ENCODE measurements around the gene SSTR1.
"Not testable (repeated sequence)": the region's sequence is repeated elsewhere in the genome, so short reads cannot be mapped to it uniquely, and the experiment has no call there.

Gene SSTR1, protein sequence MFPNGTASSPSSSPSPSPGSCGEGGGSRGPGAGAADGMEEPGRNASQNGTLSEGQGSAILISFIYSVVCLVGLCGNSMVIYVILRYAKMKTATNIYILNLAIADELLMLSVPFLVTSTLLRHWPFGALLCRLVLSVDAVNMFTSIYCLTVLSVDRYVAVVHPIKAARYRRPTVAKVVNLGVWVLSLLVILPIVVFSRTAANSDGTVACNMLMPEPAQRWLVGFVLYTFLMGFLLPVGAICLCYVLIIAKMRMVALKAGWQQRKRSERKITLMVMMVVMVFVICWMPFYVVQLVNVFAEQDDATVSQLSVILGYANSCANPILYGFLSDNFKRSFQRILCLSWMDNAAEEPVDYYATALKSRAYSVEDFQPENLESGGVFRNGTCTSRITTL

DNA sequence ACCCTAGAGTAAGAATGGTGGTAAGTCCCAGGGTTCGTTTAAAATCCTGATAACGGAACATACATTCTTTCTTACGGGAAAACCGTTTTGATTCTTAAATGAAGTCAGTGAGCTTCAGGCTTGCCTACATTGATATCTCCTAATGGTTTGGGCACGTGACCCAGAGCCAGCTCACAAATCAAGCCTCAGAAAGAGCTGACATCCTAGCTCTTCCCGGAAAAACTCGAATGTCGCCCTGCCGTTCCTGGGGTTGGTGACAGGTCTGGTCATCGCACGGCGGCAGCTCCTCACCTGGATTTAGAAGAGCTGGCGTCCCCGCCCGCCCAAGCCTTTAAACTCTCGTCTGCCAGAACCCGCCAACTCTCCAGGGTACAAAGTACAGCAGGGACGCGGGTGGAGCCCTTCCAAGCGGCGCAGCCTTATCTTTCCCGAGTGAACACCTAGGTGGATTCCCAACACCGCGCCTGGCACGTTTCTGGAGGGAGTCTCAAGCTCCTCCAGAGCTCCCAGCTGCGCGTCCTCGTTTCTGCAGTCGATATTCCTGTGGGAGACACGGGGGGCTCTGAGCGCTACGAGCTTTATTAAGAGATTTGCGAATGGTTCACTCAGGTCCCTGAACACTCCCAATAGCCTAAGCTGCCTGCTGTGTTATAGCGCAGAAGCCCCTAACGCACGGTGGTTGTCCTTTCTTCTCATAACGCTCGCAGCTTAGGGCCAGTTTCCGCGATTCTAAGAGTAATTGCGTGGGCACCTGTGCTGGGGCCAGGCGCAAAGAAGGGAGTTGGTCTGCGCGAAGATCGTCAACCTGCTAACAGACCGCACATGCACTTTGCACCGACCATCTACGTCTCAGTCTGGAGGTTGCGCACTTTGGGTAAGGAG lies at the start of gene SSTR1:
Gene SSTR1 (plus strand): TSS at position 169 of the 882 bp plus-strand sequence. CDS start 1,486 bp downstream, outside the sequence.
- DNase-seq (ENCODE audit: low read depth in 4 of 4, low spot score in 1 of 4) = no peak

DNA sequence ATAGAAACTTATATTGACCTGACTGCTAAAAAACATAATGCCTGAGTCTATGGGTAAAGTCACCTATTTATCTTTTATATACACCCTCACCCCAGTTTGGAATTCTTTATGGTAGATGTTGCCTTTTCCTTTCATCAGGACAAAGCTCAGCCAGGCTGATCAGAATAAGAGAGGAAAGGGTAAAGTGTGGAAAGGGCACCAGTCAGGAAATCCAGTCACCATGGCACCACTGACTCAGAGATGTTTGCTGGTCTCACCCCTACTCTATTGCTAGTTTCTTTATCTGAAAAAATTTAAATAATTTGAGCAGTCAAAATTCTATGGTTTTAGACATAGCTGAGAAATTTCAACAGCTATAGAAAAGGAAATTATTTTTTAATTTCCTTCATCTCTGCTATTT lies 49.2 kb upstream of the SSTR1 start:
- DNase-seq (ENCODE audit: low read depth in 4 of 4, low spot score in 1 of 4) = no peak

DNA sequence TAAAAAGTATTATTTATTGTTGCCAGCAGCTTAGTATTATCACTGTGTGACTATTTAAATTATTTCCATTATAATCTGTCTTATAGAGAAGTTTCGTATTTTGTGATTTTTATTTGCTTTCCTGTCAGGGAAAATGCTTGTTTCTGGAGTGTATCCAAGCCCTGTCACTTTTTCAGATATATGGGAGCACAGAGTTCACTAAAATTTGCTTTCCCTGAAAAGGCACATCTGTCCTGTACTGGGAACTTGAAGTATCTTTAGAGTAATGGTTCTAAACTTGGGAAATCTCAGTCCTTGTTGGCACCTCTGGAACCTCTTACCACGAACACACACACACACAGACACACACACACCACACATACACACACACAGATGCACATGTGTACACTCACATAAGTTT lies 39.3 kb upstream of the SSTR1 start:
- DNase-seq (ENCODE audit: low read depth in 4 of 4, low spot score in 1 of 4) = no peak

DNA sequence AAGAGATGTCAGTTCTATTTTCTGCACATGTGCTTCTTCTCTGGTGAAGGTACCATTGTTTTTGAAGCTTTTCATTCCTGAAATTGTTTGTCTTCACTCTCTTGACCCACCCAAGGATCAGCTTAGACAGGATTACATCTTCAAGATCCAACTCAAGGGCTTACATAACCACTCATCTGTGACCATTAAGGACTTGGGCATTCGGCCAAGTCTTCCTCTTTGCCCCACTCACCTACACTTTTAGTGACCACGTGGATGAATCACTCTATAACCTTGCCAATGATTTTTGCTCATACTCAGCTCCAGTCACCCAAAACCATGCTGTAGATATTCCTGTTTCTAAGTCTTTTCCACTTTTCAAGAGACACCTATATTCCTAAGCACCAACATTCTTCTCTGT lies 36.5 kb upstream of the SSTR1 start:
- DNase-seq (ENCODE audit: low read depth in 4 of 4, low spot score in 1 of 4) = no peak

DNA sequence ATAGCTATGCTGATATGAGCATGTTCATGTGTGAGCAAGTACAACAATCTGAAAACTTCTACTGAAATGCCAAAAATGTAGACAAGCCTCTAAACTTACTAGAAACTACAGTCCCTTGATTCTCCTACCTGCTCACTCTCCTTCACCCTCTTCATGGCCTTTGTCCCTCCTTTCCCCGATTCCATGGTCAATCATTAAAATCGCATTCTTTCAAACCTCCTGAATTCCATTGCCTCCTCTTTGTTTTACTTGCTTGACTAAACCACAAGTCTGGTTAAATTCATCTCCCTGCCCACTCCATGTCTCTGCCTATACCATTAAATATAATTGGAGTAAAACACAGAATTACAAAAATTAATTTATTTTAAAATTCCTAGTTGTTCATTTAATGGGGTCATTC lies 33.0 kb upstream of the SSTR1 start:
- no peak for DNase-seq (ENCODE audit: low read depth in 4 of 4, low spot score in 1 of 4)

DNA sequence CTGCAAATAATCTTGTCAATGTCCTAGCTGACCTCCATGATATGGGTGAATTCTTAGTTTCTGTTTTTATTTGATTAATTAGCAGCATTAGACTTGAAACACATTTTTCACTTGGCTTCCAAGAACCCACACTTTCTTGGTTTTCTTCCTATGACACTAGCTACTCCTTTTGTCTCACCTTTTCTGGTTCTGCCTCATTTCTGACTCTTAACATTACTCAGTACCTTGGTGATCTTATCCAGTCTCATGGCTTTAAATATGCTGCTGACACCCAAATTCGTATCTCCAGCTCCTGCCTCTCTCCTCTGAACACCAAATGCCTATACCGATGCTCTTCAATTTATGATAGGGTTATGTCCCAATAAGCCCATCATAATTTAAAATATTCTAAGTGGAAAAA lies 32.0 kb upstream of the SSTR1 start:
- DNase-seq (ENCODE audit: low read depth in 4 of 4, low spot score in 1 of 4) = no peak

DNA sequence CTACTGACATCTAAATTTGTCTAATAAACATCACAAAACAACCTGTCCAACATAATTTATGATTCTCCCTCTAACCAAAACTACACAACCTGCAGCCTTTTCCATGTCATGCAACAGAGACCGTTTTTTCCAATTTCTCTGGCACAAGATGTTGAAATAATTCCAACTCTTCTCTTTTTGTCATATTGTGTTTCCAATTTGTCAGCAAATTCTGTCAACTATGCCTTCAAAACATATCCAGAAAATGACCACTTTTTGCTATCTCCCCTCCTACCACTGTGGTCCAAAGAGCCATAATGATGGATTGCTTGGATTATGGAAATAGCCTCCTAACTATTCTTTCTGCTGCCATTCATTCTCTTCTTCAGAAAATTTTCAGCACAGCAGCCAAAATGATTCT lies 31.3 kb upstream of the SSTR1 start:
- DNase-seq (ENCODE audit: low read depth in 4 of 4, low spot score in 1 of 4) = no peak

DNA sequence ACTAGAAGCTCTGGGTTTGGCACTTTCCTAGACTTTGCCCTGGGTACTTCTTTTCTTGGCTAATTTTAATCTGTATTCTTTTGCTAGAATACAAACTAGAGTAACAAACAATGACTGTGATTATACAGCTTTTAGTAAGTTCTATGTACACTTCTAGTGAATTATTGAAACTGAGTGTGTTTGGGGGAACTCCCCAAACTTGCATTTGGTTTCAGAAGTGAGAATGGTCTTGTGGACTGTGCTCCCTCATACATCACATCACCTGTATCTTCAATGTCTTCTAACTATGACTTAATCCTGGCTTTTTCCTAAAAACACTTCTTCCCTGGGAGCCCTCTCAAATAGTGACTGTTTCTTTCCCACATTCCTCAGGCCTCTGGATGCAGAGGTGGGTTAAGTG lies 23.6 kb upstream of the SSTR1 start:
- DNase-seq (ENCODE audit: low read depth in 4 of 4, low spot score in 1 of 4) = no peak

DNA sequence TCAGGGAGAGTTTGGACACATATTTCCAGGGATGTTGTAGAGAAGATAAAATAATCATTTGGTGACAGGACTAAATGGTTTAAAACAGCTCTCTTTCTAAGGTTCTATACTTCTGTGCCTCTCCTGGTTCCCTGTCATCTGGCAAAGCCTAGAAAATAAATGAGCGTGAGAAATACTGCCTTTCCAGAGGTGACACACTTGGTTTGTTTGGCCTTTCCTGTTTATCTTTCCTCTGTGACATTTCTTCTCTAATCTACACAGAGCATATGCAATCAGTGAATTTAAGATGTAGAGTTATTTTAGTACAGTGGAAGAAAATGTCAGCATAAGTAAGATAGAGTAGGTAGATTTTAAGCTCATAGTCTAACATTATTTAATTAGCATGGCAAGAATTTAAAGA lies 22.0 kb upstream of the SSTR1 start:
- no peak for DNase-seq (ENCODE audit: low read depth in 4 of 4, low spot score in 1 of 4)

DNA sequence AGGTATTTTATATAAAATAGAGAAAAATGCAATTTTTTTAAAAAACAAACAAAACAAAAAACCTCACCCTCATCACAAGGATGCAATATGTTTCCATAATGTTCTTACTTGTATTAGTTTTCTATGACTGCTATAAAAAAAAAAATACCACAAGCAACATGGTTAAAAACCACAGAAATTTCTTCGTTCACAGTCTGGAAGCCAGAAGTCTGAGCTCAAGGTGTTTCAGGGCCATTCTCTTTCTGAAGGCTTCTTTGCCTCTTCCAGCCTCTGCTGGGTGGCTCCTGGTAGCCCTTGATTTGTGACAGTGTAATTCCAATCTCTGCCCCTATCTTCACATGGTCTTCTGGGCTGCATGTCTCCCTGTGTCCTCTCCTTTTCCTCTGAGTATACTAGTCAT lies 21.5 kb upstream of the SSTR1 start:
- no peak for DNase-seq (ENCODE audit: low read depth in 4 of 4, low spot score in 1 of 4)

DNA sequence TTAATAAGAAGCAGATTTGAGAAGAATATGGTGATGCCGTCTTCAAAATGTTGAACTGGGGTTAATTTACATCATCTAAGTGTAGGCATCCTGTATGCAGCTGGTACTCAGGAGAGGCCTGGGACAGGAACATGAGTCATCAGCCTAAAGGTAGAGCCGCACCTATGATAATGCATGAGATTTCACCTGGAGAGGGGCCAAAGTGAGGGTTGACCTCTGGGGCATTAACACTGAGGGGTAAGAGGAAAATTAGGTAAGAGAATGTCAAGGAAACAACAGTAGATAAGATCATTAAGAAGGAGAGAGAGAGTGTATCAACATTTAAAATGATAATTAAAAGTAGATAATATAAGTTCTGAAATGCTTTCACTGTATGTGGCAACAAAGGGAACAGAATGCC lies 20.2 kb upstream of the SSTR1 start:
- DNase-seq (ENCODE audit: low read depth in 4 of 4, low spot score in 1 of 4) = no peak

DNA sequence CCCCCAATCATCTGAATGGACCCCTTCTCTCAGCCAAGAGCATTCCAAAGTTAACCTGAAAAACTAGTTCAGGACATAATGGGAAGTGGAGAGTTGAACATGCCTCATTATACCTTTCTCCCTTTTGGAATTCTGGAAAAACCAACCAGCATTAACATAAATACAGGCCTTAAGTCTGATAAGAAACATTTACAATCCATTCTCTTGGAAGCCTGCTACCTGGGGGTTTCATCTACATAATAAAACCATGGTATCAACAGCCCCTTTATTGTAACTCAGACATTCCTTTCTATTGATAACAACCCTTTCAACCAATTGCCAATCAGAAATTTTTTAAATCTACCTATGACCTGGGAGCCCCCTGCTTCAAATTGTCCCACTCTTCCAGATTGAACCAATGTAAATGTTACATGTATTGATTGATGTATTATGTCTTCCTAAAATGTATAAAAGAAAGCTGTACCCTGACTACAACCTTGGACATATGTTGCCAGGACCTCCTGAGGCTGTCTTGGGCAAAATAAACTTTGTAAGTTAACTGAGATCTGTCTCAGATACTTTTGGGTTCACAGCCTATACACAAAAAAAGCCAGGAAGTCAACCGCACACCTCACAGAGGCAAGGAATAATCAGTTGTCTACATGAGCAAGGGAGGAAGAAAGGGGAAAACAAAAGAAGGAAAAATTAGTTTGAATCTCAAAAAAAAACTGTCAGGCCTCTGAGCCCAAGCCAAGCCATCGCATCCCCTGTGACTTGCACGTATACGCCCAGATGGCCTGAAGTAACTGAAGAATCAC lies 17.6 kb upstream of the SSTR1 start:
- DNase-seq (ENCODE audit: low read depth in 4 of 4, low spot score in 1 of 4) = no peak

DNA sequence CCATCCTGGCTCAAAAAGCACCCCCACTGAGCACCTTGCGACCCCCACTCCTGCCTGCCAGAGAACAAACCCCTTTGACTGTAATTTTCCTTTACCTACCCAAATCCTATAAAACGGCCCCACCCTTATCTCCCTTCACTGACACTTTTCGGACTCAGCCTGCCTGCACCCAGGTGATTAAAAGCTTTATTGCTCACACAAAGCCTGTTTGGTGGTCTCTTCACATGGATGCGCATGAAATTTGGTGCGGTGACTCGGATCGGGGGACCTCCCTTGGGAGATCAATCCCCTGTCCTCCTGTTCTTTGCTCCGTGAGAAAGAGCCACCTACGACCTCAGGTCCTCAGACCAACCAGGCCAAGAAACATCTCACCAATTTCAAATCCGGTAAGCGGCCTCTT lies 16.9 kb upstream of the SSTR1 start:
- DNase-seq (ENCODE audit: low read depth in 4 of 4, low spot score in 1 of 4) = not testable (repeated sequence)

DNA sequence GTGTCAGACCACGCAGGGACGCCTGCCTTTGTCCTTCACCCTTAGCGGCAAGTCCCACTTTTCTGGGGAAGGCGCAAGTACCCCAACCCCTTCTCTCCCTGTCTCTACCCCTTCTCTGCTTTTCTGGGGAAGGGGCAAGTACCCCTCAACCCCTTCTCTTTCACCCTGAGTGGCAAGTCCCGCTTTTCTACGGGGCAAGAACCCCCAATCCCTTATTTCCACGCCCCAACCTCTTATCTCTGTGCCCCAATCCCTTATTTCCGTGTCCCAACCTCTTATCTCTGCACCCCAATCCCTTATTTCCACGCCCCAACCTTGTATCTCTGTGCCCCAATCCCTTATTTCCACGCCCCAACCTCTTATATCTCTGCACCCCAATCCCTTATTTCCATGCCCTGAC lies 16.2 kb upstream of the SSTR1 start:
- DNase-seq (ENCODE audit: low read depth in 4 of 4, low spot score in 1 of 4) = not testable (repeated sequence)

DNA sequence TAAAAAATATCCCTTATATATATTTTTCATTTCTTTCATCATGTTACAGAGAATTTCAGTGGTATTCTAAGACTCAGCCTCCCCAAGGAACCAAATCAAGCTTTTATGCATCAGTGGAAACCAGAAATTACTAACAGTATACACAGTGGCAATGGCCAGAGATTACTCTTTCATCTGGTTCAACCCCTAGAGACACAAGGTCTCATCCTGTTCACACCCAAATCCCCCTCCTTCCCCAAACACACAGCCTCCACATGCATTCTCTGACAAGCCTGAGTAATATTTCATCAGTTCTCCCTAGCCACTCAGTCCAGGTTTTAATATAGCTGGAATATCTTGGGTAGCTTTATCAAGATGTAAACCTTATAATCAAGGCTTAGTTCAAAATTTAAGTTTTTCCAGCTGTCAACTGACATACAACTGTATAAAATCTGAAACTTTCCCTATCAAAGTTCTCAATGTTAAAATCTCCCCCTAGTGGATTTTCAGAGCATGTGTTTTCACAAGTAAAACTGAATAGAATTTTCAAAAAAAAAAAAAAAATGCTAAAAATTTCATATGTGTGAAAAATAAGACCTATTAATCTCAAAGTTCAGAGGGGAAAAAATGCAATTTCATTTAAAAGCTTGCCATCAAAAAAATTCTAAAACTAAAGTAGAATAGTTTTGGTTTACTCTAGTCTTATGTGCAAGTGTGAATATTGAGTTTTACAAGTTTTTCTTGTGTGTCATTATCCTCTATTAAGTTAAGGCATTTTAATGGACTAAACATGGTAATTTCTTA lies 10.5 kb upstream of the SSTR1 start:
- DNase-seq (ENCODE audit: low read depth in 4 of 4, low spot score in 1 of 4) = no peak

DNA sequence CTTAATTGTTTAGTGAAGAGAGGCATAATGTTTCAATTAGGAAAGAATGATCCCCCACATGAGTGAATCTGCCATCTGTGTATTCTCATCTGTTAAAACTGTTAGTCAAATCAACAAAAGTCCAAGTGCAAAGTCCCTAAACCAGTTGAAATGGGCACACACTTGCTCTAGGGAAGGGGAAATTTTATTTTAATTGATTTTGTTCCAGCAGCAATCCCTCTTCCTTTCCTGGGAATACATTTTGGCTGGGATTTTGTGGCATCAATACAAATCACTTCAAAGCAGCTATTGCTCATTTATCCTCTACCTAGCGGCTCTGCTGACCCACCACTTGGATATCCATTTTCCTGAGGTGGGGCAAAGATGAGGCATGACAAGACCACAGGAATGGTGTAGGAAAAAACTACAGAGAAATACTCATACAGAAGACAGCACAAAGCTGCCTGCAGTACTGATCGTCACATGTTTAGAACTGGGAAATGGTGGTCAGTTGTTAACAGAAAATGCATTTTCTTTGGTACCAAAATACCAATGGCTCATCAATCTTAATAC lies 9.8 kb upstream of the SSTR1 start:
- DNase-seq (ENCODE audit: low read depth in 4 of 4, low spot score in 1 of 4) = no peak

DNA sequence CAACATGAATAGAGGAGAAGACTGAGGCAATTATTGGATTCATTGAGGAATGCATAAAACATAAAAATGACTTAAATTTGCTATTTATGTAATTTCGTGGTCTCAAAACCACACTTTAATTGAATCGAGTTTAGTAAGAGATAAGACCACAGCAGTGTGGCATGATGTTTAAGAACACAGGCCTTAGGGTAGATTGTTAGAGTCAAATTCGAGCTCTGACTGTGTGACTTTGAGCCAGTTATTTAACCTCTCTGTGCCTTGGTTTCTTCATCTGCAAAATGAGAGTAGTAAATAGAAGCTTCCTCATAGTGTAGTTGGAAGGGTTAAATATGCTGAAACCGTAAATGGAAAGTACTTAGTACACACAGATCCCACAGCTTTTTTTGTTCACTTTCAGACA lies 9.3 kb upstream of the SSTR1 start:
- DNase-seq (ENCODE audit: low read depth in 4 of 4, low spot score in 1 of 4) = no peak

DNA sequence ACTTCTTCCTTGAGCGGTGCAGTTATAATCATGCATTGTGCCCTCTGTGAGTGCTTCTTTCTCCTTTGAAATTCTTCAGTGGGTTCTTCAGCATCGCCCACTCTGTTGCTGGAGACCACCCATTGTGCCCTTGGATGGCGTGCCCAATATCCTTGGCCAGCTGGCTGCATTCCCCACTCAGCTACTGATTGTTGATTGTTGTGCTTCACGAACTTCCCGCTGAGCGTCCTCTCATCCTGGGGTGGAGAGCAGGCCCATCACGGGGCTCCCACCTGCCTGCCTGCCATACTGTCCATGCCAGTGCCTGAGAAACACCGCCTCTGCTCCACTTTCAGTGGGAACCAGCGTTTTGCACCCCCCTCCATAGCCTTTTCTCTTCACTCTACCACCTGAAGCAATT lies 8.6 kb upstream of the SSTR1 start:
- DNase-seq (ENCODE audit: low read depth in 4 of 4, low spot score in 1 of 4) = no peak

DNA sequence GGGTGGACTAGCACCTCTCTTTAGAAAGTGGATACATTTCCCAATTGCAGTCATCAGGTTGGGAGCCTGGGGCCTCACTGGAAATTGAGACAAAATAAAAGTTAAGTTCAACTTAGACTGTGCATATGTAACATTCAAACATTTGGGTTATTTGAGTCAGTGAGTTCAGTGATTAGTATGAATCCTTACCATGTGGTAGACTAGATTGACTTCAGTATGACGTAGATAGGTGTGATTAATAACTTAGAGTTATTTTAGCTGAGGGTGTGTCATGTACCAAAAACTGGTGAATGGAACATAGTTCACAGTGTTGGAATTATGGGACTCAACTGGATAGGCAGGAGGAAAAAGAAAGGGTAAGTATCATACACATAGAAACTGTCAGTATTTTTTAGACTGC lies 8.0 kb upstream of the SSTR1 start:
- no peak for DNase-seq (ENCODE audit: low read depth in 4 of 4, low spot score in 1 of 4)

DNA sequence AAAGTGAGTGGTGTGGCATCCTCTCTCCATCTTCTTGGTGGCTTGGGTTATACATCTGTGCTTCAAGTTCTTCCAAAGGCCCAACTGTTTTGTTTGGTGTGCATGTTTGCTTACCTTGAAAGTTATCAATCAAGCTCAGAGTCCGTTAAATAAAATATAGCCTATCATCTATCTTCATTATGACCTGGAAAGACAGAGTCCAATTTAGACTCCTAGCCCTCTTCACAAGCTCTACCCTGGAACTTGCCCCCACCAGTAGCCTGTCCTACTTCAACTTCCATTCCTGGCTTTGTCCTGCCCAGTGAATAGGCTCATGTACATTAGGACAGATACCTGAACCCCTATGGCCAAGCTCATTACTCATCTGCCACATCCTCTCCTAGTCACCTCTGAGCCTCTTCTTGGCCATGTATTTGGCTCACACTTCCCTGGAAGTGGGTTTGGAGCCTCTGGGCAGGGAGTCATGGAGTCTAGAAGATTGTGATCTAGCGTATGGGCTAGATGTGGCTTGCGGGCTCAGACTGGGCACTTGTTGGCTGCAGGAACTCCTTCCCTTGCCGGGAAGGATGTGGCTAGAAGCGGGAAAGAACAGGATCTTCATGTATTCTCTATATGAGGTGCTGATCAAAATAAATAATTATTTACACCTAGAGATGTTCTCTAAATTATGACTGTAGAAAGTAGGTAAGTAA lies 6.4 kb upstream of the SSTR1 start:
- no peak for DNase-seq (ENCODE audit: low read depth in 4 of 4, low spot score in 1 of 4)

Measured in stimulated activated CD4-positive, alpha-beta T cell treated with anti-CD3 and anti-CD28 coated beads, Interleukin-1b, Interleukin-23, amount 100 ng/mL, for 24 hours (primary cell).